Measurements from ENCODE around the gene LIN37. TPM values are rescaled to one million over a fixed set of nuclear protein-coding genes. Genes with fewer than 3 reads are reported as not detected.

LIN37 gene
- total RNA-seq, 3 donors from 2014 or later = 12.8 to 15.4 (median 14.2) TPM

- intact Hi-C loops (cut with DNase I; ENCODE audit: low total_unique reads) = no loop called here
- TF ChIP-seq POLR2AphosphoS5 (IDR thresholded peaks at IDR 0.05) (no peak), CTCF (IDR thresholded peaks at IDR 0.05) (no peak), POLR2A (IDR thresholded peaks at IDR 0.05) (no peak)
- Histone ChIP-seq H3K4me3 (no peak overlapping the region), H3K27me3 (no peaks in the 10 kb centered on the region), H3K36me3 (no peaks in the 10 kb centered on the region), H3K9me3 (no peaks in the 10 kb centered on the region), H3K4me1 (peaks cover 11 to 12% of the 10 kb centered on the region in 2 donors), H3K27ac (no peak overlapping the region)
- no peak for DNase-seq (ENCODE audit: low spot score in 2 of 2)
These were observed 34.4 kb upstream of the LIN37 start for GRCh38 chr19:35713904-35714495.

DNA sequence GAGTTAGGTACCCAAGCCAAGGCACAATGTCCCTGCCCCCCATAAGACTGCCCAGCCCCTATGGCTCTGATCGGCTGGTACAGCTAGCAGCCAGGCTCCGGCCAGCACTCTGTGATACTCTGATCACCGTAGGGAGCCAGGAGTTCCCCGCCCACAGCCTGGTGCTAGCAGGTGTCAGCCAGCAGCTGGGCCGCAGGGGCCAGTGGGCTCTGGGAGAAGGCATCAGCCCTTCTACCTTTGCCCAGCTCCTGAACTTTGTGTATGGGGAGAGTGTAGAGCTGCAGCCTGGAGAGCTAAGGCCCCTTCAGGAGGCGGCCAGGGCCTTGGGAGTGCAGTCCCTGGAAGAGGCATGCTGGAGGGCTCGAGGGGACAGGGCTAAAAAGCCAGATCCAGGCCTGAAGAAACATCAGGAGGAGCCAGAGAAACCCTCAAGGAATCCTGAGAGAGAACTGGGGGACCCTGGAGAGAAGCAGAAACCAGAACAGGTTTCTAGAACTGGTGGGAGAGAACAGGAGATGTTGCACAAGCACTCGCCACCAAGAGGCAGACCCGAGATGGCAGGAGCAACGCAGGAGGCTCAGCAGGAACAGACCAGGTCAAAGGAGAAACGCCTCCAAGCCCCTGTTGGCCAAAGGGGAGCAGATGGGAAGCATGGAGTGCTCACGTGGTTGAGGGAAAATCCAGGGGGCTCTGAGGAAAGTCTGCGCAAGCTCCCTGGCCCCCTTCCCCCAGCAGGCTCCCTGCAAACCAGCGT, 33.6 kb upstream of the LIN37 start:
- Histone ChIP-seq H3K36me3 (no peaks in the 10 kb centered on the region), H3K4me3 (no peak overlapping the region), H3K27me3 (no peaks in the 10 kb centered on the region), H3K4me1 (peaks cover 17 to 19% of the 10 kb centered on the region in 2 donors), H3K9me3 (no peaks in the 10 kb centered on the region), H3K27ac (no peak overlapping the region)
- no peak for DNase-seq (ENCODE audit: low spot score in 2 of 2)
- intact Hi-C loops (cut with DNase I; ENCODE audit: low total_unique reads) = no loop called here
- no peak for TF ChIP-seq POLR2A (IDR thresholded peaks at IDR 0.05)
- TF ChIP-seq POLR2AphosphoS5 (IDR thresholded peaks at IDR 0.05) = no peak
- no peak for TF ChIP-seq CTCF (IDR thresholded peaks at IDR 0.05)

- no peak for DNase-seq (ENCODE audit: low spot score in 2 of 2)
- H3K9me3 ChIP-seq = no peaks in the 10 kb centered on the region
- TF ChIP-seq CTCF (IDR thresholded peaks at IDR 0.05) (no peak), POLR2AphosphoS5 (IDR thresholded peaks at IDR 0.05) (no peak), POLR2A (IDR thresholded peaks at IDR 0.05) (no peak)
- peak overlapping the region; percentile 88 to 93 for H3K27ac ChIP-seq
- peak overlapping the region in 2 of 3 donors; percentile 90 to 93 for H3K4me3 ChIP-seq
- no peaks in the 10 kb centered on the region for H3K36me3 ChIP-seq
- intact Hi-C loops (cut with DNase I; ENCODE audit: low total_unique reads) = no loop called here
- peaks cover 17 to 19% of the 10 kb centered on the region in 2 donors for H3K4me1 ChIP-seq
- no peaks in the 10 kb centered on the region for H3K27me3 ChIP-seq
These were observed 33.0 kb upstream of the LIN37 start for GRCh38 chr19:35715355-35715809.

- Histone ChIP-seq H3K27ac (peak overlapping the region; percentile 88 to 93), H3K27me3 (no peaks in the 10 kb centered on the region), H3K36me3 (no peaks in the 10 kb centered on the region), H3K4me3 (peak overlapping the region; percentile 76 to 93 (median 90)), H3K9me3 (no peaks in the 10 kb centered on the region), H3K4me1 (peaks cover 17 to 19% of the 10 kb centered on the region in 2 donors)
- DNase-seq (ENCODE audit: low spot score in 2 of 2) = peak in 1 of 2 donors; percentile 70
- TF ChIP-seq POLR2AphosphoS5 (IDR thresholded peaks at IDR 0.05) (no peak), CTCF (IDR thresholded peaks at IDR 0.05) (no peak), POLR2A (IDR thresholded peaks at IDR 0.05) (no peak)
- intact Hi-C loops (cut with DNase I; ENCODE audit: low total_unique reads) = no loop called here
These were observed 32.2 kb upstream of the LIN37 start for GRCh38 chr19:35715981-35716800.

Data from breast epithelium (tissue), 4 donors.